Loucy (cell line): ENCODE results near the gene RPL31.
"Not testable (repeated sequence)": the region's sequence is repeated elsewhere in the genome, so short reads cannot be mapped to it uniquely, and the experiment has no call there.

Source experiments
- EZH2phosphoT487 ChIP-seq: fragments of 200-600 bp; IDR thresholded peaks from 2 replicates; pipeline ENCODE4 v1.6.1; 2018; ENCODE audit warnings: antibody characterized with exemption, mild to moderate bottlenecking, moderate library complexity, borderline replicate concordance
- TF ChIP-seq, protein P1 (sequence below): fragments of 200-600 bp; sonication (generic); conservative IDR thresholded peaks from 2 replicates; pipeline ENCODE4 v1.5.1; 2014; ENCODE audit warnings: mild to moderate bottlenecking, antibody characterized with exemption, low read length

DNA sequence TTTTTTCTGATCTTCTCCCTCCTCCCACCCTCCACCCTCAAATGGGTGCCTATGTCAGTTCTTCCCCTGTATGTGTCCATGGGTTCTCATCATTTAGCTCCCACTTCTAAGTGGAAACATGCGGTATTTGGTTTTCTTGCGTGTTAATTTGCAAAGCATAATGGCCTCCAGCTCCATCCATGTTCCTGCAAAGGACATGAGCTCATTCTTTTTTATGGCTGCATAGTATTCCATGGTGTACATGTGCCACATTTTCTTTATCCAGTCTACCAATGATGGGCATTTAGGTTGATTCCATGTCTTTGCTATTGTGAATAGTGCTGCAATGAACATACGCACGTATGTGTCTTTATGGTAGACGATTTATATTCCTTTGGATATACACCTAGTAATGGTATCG, 48.8 kb downstream of the RPL31 start:
- TF ChIP-seq, protein P1, sequence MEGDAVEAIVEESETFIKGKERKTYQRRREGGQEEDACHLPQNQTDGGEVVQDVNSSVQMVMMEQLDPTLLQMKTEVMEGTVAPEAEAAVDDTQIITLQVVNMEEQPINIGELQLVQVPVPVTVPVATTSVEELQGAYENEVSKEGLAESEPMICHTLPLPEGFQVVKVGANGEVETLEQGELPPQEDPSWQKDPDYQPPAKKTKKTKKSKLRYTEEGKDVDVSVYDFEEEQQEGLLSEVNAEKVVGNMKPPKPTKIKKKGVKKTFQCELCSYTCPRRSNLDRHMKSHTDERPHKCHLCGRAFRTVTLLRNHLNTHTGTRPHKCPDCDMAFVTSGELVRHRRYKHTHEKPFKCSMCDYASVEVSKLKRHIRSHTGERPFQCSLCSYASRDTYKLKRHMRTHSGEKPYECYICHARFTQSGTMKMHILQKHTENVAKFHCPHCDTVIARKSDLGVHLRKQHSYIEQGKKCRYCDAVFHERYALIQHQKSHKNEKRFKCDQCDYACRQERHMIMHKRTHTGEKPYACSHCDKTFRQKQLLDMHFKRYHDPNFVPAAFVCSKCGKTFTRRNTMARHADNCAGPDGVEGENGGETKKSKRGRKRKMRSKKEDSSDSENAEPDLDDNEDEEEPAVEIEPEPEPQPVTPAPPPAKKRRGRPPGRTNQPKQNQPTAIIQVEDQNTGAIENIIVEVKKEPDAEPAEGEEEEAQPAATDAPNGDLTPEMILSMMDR = not testable (repeated sequence)
- TF ChIP-seq EZH2phosphoT487 = not testable (repeated sequence)
